ENCODE data around the gene MAP3K20. TPM values are rescaled to one million over a fixed set of nuclear protein-coding genes. Genes with fewer than 3 reads are reported as not detected.
"Not testable (repeated sequence)": the region's sequence is repeated elsewhere in the genome, so short reads cannot be mapped to it uniquely, and the experiment has no call there.

The MAP3K20 gene
- polyA plus RNA-seq, 3 donors = 6.5 to 39.3 (median 26.4) TPM

DNA sequence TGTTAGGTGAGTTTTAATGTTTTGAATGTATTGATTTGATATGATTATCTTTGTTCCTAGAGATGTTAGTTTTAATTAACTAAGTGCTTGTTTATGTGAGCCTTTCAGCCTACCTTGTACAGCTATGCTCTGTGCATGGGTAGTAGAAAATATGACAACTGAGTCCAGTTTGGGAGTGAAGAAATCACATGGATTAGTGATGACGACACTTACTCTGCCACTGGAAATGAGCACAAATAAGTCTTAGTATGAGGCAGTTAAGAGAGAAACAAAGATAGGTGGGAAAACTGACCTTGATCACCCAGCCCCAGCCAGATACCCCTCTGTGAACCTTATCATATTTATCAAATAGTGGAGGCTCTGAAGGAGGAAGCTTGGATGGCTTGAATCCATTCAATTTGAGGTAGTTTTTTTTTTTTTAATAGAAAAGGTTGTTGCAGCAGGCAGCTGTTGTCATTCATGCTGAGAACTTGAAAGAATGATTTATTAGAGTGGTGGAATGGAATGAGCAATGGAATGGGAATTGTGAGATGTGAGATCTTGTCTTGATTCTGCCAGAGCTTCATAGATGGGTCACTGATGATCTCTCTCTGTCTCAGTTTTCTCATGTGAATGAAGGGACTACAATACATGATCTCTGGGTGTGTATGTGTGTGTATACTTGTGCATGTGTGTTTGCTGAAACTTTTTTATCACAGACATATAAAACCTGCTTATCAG, 96.4 kb downstream of the MAP3K20 start:
- 73 to 89% (median 85%) methylated on average over 1 of the region's 1 CpG for WGBS, 3 donors
- no peak overlapping the region for H3K27ac ChIP-seq (ENCODE audit: low read depth, low read length)

DNA sequence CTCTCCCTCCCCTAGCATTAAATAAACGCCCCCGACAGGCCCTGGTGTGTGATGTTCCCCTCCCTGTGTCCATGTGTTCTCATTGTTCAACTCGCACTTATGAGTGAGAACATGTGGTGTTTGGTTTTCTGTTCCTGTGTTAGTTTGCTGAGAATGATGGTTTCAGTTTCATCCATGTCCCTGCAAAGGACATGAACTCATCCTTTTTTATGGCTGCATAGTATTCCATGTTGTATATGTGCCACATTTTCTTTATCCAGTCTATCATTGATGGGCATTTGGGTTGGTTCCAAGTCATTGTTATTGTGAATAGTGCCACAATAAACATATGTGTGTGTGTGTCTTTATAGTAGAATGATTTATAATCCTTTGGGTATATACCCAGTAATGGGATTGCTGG, 98.7 kb downstream of the MAP3K20 start:
- 94 to 98% (median 98%) methylated on average over 3 of the region's 3 CpGs for WGBS, 3 donors
- H3K27ac ChIP-seq (ENCODE audit: low read depth, low read length) = not testable (repeated sequence)

GRCh38 chr2:173175222-173175621, 99.6 kb downstream of the MAP3K20 start:
- whole genome bisulfite sequencing, 3 donors = 39 to 78% (median 70%) methylated on average over 3 of the region's 3 CpGs
- no peak overlapping the region for H3K27ac ChIP-seq (ENCODE audit: low read depth, low read length)

- no peak overlapping the region for H3K27ac ChIP-seq (ENCODE audit: low read depth, low read length)
- 94 to 100% (median 96%) methylated on average over 2 of the region's 2 CpGs for WGBS, 3 donors
Observed at GRCh38 chr2:173181982-173182381, 106.3 kb downstream of the MAP3K20 start.

DNA sequence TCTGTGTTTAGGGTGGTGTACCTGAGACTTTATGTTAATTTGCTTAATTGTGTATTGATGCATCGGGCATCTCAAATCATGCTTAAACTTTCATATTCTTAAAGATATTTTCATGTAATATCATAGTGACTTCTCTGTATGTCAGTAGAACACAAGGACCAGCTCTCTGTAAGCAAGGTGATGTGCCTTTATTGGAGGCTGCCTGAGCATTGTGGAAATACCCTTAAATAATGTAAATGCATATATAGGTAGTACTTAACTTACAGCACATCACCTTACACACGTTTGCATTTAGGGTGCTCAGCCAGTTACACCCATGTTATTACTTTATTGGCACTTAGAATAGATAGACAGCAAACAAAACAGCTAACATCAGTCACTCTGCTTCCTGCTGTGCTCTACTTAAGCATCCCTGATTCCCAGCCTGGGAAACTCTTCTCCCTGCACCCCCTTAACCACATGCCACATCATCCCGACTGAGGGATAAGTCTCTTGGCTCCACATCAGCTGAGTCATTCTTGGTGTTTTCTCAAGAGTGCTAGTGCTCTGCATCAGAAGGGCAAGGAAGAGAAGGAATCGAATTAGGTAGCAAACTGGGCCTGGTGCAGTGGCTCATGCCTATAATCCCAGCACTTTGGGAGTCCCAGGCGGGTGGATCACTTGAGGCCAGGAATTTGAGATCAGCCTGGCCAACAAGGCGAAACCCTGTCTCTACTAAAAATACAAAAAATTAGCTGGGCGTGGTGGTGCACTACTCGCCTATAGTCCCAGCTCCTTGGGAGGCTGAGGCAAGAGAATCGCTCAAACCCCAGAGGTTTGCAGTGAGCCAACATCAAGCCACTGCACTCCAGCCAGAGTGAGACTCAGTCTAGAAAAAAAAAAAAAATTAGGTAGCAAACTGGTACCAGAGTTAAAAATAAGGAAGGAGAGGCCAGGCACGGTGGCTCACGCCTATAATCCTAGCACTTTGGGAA, 108.7 kb downstream of the MAP3K20 start:
- WGBS, 3 donors = 69 to 89% (median 77%) methylated on average over 11 of the region's 11 CpGs
- no peak overlapping the region for H3K27ac ChIP-seq (ENCODE audit: low read depth, low read length)

- H3K27ac ChIP-seq (ENCODE audit: low read depth, low read length) = no peak overlapping the region
Observed at GRCh38 chr2:173185437-173185836, 109.8 kb downstream of the MAP3K20 start.

- 52 to 82% (median 79%) methylated on average over 6 of the region's 6 CpGs for WGBS, 3 donors
- H3K27ac ChIP-seq (ENCODE audit: low read depth, low read length) = no peak overlapping the region
Observed at GRCh38 chr2:173187941-173188788, 112.5 kb downstream of the MAP3K20 start.

GRCh38 chr2:173191601-173192000, 116.0 kb downstream of the MAP3K20 start:
- H3K27ac ChIP-seq (ENCODE audit: low read depth, low read length) = no peak overlapping the region
- WGBS, 3 donors = 64 to 71% (median 69%) methylated on average over 3 of the region's 3 CpGs

DNA sequence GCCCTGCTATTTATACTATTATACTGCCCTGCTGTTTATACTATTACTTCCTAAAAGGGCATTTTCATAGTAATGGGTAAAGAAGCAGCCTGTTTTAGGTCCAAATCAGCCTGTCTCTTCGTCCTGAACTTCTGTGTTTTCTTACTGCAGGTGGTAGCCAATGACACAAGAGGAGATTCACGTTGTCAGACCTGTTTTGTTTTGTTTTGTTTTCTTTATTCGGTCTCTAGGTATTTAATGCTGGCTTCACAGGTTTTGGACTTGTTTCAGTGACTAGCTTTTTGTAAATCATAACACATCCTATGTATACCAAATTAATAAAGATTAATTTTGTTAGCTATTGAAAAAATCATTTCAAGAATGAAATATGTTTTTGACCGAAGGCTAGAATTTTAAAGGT, 116.4 kb downstream of the MAP3K20 start:
- 80 to 84% (median 82%) methylated on average over 4 of the region's 4 CpGs for WGBS, 3 donors
- H3K27ac ChIP-seq (ENCODE audit: low read depth, low read length) = no peak overlapping the region

DNA sequence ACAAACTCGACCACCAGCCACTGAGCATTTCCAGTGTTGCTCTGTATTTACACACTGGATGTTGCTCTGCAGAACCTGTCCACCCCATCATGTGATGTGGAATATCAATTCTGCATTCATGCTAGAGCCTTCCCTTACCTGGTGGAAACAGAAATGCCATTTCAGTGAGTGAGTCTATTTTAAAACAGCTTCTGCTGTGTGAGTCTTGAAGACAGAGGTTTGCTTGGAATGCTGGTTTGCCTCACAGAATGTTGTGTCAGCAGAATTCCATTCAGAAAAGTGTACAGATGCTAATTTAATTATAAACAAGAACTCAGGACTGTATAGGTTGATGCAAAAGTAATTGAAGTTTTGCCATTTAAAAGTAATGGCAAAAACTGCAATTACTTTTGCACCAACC, 118.3 kb downstream of the MAP3K20 start:
- H3K27ac ChIP-seq (ENCODE audit: low read depth, low read length) = no peak overlapping the region
- 78 to 94% (median 83%) methylated on average over 1 of the region's 1 CpG for WGBS, 3 donors

- 71 to 85% (median 75%) methylated on average over 3 of the region's 3 CpGs for WGBS, 3 donors
- no peak overlapping the region for H3K27ac ChIP-seq (ENCODE audit: low read depth, low read length)
Observed at GRCh38 chr2:173195100-173195499, 119.5 kb downstream of the MAP3K20 start.

DNA sequence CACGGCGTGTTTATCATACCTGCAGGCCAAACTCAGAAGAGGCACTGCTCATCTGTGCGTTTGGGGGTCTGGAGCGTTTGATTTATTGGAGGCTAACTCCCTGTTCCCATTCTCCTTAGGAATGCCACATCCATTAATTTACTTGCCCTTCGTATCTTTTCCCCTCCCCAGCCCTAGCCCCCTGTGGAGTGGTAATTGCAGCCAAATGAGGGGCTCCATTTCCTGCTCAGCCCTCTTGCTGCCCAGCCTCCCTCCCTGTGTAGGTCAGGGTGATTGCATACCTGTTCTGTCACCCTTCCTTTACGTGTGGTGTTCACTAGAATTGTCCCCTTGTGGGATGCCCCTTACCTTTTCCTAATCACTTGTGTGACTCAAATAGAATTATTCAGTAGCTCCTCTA, 120.4 kb downstream of the MAP3K20 start:
- WGBS, 3 donors = 95 to 97% (median 96%) methylated on average over 6 of the region's 6 CpGs
- no peak overlapping the region for H3K27ac ChIP-seq (ENCODE audit: low read depth, low read length)

GRCh38 chr2:173196638-173197037, 121.0 kb downstream of the MAP3K20 start:
- 86 to 90% (median 88%) methylated on average over 4 of the region's 4 CpGs for WGBS, 3 donors

DNA sequence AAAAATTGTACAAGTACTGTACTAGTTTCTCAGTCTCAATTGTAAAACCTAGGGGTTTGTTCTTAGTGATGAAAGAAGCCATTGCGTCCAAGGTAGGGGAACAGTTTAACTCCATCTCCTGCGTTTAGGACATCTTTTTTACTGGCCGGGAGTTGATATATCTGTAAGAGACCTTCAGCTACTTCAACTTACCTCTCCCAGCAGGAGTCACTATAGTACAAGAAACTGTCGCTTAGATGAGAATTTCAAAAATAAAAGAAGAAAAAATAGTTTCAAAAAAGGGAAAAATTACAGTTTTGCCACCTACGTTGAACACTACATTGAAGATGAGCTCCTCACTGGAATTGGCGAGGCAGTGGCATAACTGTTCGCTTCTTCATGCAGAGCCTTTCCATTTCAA, 122.7 kb downstream of the MAP3K20 start:
- H3K27ac ChIP-seq (ENCODE audit: low read depth, low read length) = no peak overlapping the region
- 96 to 98% (median 97%) methylated on average over 7 of the region's 7 CpGs for WGBS, 3 donors

More at GRCh38 chr2:173196638-173197037, 121.0 kb downstream of the MAP3K20 start:
- no peak overlapping the region for H3K27ac ChIP-seq (ENCODE audit: low read depth, low read length)

DNA sequence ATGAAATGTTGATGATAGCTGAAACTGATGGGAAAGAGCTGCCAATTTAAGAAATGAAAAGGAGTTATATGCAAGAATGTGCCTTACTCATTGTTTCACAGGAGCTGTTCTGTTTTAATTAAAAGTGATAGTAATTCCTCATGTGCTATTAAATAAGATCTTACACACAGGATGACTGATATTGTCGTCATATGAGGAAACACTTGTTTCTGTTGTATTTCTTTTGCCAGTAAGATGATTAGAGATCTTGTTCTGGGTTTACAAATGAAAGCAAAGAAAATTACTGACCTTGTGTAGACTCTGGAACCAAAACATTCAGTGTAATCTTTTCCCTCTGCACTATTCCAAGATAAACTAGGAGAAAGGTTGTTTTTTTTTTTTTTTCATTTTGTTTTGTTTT, 123.6 kb downstream of the MAP3K20 start:
- WGBS, 3 donors = 42 to 59% (median 45%) methylated on average over 1 of the region's 1 CpG
- no peak overlapping the region for H3K27ac ChIP-seq (ENCODE audit: low read depth, low read length)

GRCh38 chr2:173202570-173202969, 126.9 kb downstream of the MAP3K20 start:
- WGBS, 3 donors = 59 to 83% (median 75%) methylated on average over 2 of the region's 2 CpGs
- no peak overlapping the region for H3K27ac ChIP-seq (ENCODE audit: low read depth, low read length)

DNA sequence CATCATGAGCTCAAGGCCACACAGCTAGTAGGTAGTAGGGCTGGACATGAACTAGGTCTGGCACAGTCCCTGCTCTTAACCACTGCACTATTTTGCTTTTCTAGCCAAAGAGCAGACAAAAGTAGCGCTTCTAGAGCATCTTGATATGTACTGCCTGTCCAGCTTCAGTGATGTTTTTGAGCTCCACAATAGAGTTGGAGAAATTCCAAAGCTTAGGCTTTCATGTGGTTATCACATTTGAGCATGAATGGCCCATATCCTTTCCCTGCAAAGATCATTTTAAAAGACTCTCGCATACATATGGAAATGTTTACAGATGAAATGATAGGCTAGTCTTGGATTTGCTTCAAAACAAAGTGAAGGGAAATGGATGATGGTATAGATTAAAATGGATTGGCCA, 128.7 kb downstream of the MAP3K20 start:
- 36 to 44% (median 37%) methylated on average over 2 of the region's 2 CpGs for WGBS, 3 donors
- H3K27ac ChIP-seq (ENCODE audit: low read depth, low read length) = no peak overlapping the region

- H3K27ac ChIP-seq (ENCODE audit: low read depth, low read length) = no peak overlapping the region
- 32 to 74% (median 42%) methylated on average over 2 of the region's 2 CpGs for WGBS, 3 donors
Observed at GRCh38 chr2:173205375-173205774, 129.7 kb downstream of the MAP3K20 start.

DNA sequence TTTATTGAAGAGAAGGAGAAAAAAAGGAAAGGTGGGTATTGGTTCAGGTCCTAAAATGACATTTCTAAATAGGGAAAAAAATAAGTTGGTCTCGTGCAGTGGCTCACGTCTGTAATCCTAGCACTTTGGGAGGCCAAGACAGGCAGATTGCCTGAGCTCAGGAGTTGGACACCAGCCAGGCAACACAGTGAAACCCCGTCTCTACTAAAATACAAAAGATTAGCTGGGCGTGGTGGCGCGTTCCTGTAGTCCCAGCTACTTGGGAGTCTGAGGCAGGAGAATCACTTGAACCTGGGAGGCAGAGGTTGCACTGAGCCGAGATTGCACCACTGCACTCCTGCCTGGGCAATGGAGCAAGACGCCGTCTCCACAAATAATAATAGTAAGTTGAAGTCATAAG, 131.5 kb downstream of the MAP3K20 start:
- WGBS, 3 donors = 56 to 82% (median 69%) methylated on average over 9 of the region's 9 CpGs

More for the DNA sequence above, 131.5 kb downstream of the MAP3K20 start:
- not testable (repeated sequence) for H3K27ac ChIP-seq (ENCODE audit: low read depth, low read length)
